ENCODE measurements around the gene ZRANB2. TPM values are rescaled to one million over a fixed set of nuclear protein-coding genes. Genes with fewer than 3 reads are reported as not detected.

Gene ZRANB2
- polyA plus RNA-seq, 1 donor (not counting 4 experiments of a cell fraction or from before 2014, with no cell fraction given): 92.3 TPM

- H3K4me3 ChIP-seq (ENCODE audit: control insufficient read depth in 2 of 3, extremely low read depth in 1 of 3, insufficient read depth in 2 of 3, low read depth in 1 of 3, low read length in 3 of 3): peak overlapping the region; percentile 12 to 43 (median 36)
- dilution Hi-C loops (cut with MboI; ENCODE audit: extremely low pct_ligation_motif_present, low sequenced_read_pairs): no loop called here
- FAIRE-seq: no peak
- no peak overlapping the region for H3K9ac ChIP-seq (ENCODE audit: control insufficient read depth, extremely low read depth, insufficient read depth, low read length)
- H3K4me1 ChIP-seq (ENCODE audit: control insufficient read depth, extremely low read depth, insufficient read depth, low read length): peaks cover 4% of the 10 kb centered on the region
- peak overlapping the region; percentile 67 for H3K4me2 ChIP-seq (ENCODE audit: control insufficient read depth, extremely low read depth, insufficient read depth, low read depth, low read length)
- H3K79me2 ChIP-seq (ENCODE audit: control insufficient read depth, insufficient read depth, low read length): no peaks in the 10 kb centered on the region
- H3K9me1 ChIP-seq (ENCODE audit: control insufficient read depth, extremely low read depth, insufficient read depth, low read length): no peaks in the 10 kb centered on the region
- H3K9me3 ChIP-seq (ENCODE audit: control insufficient read depth, low read depth, low read length): no peaks in the 10 kb centered on the region
- peak; percentile 95 for TF ChIP-seq EZH2 (IDR thresholded peaks at IDR 0.05; ENCODE audit: low read length)
- TF ChIP-seq CTCF (optimal IDR thresholded peaks at IDR 0.05 in 1 of 3, IDR thresholded peaks at IDR 0.05 in 1 of 3, conservative IDR thresholded peaks at IDR 0.05 in 1 of 3; ENCODE audit: extremely low read depth in 1 of 3, insufficient read depth in 2 of 3, low read length in 3 of 3): no peak
- no peak overlapping the region for H3K27ac ChIP-seq (ENCODE audit: control insufficient read depth, insufficient read depth, low read length)
- DNase-seq (ENCODE audit: low read depth, low spot score): no peak
- H4K20me1 ChIP-seq (ENCODE audit: control insufficient read depth, extremely low read depth, insufficient read depth, low read length): peaks cover 2% of the 10 kb centered on the region
- no peaks in the 10 kb centered on the region for H3K36me3 ChIP-seq (ENCODE audit: control insufficient read depth in 2 of 2, extremely low read depth in 1 of 2, insufficient read depth in 2 of 2, low read length in 2 of 2)
- peaks cover 34% of the 10 kb centered on the region for H3K27me3 ChIP-seq (ENCODE audit: control insufficient read depth, extremely low read depth, insufficient read depth, low read length)
- peak overlapping the region; percentile 85 for H2AFZ ChIP-seq (ENCODE audit: control insufficient read depth, low read length)
These were observed 33.8 kb downstream of the ZRANB2 start for GRCh38 chr1:71046891-71047634.

- H4K20me1 ChIP-seq (ENCODE audit: control insufficient read depth, extremely low read depth, insufficient read depth, low read length): peaks cover 2% of the 10 kb centered on the region
- no peaks in the 10 kb centered on the region for H3K9me1 ChIP-seq (ENCODE audit: control insufficient read depth, extremely low read depth, insufficient read depth, low read length)
- no peak overlapping the region for H3K4me2 ChIP-seq (ENCODE audit: control insufficient read depth, extremely low read depth, insufficient read depth, low read depth, low read length)
- H3K9ac ChIP-seq (ENCODE audit: control insufficient read depth, extremely low read depth, insufficient read depth, low read length): no peak overlapping the region
- H2AFZ ChIP-seq (ENCODE audit: control insufficient read depth, low read length): no peak overlapping the region
- peaks cover 4% of the 10 kb centered on the region for H3K4me1 ChIP-seq (ENCODE audit: control insufficient read depth, extremely low read depth, insufficient read depth, low read length)
- no peaks in the 10 kb centered on the region for H3K36me3 ChIP-seq (ENCODE audit: control insufficient read depth in 2 of 2, extremely low read depth in 1 of 2, insufficient read depth in 2 of 2, low read length in 2 of 2)
- no peaks in the 10 kb centered on the region for H3K9me3 ChIP-seq (ENCODE audit: control insufficient read depth, low read depth, low read length)
- DNase-seq (ENCODE audit: low read depth, low spot score) (no peak), FAIRE-seq (no peak)
- no peaks in the 10 kb centered on the region for H3K79me2 ChIP-seq (ENCODE audit: control insufficient read depth, insufficient read depth, low read length)
- H3K27me3 ChIP-seq (ENCODE audit: control insufficient read depth, extremely low read depth, insufficient read depth, low read length): peaks cover 34% of the 10 kb centered on the region
- no peak overlapping the region for H3K27ac ChIP-seq (ENCODE audit: control insufficient read depth, insufficient read depth, low read length)
- TF ChIP-seq CTCF (optimal IDR thresholded peaks at IDR 0.05 in 1 of 3, IDR thresholded peaks at IDR 0.05 in 1 of 3, conservative IDR thresholded peaks at IDR 0.05 in 1 of 3; ENCODE audit: extremely low read depth in 1 of 3, insufficient read depth in 2 of 3, low read length in 3 of 3) (no peak), EZH2 (IDR thresholded peaks at IDR 0.05; ENCODE audit: low read length) (no peak)
- no peak overlapping the region for H3K4me3 ChIP-seq (ENCODE audit: control insufficient read depth in 2 of 3, extremely low read depth in 1 of 3, insufficient read depth in 2 of 3, low read depth in 1 of 3, low read length in 3 of 3)
- dilution Hi-C loops (cut with MboI; ENCODE audit: extremely low pct_ligation_motif_present, low sequenced_read_pairs): no loop called here
These were observed 35.3 kb downstream of the ZRANB2 start for GRCh38 chr1:71045463-71046028.
